Upper lobe of left lung (tissue), 4 donors: ENCODE data around the gene TMSB15C.

ENCODE experiments used
- CTCF ChIP-seq, 6 experiments: fragments of 450-650 bp in 4 of 6; fragments of 200-600 bp in 2 of 6; sonication (generic) in 2 of 6; IDR thresholded peaks; one replicate each; pipeline ENCODE4 v1.5.1; 2016 to 2019; ENCODE audit warnings: antibody characterized with exemption in 6 of 6
- EP300 ChIP-seq, 4 donors: sonication (generic); formaldehyde crosslinking; IDR thresholded peaks; one replicate each; pipeline ENCODE4 v1.5.1; 2017; ENCODE audit warnings: antibody characterized with exemption in 4 of 4, control low read depth in 2 of 4
- POLR2A ChIP-seq, 4 donors: fragments of 450-650 bp; IDR thresholded peaks; one replicate each; pipeline ENCODE4 v1.5.1; 2016 to 2017; ENCODE audit warnings: antibody characterized with exemption in 4 of 4, mild to moderate bottlenecking in 2 of 4

- TF ChIP-seq CTCF (IDR thresholded peaks at IDR 0.05) (no peak), POLR2A (IDR thresholded peaks at IDR 0.05) (no peak), EP300 (IDR thresholded peaks at IDR 0.05) (no peak)
These were observed 29.6 kb upstream of the TMSB15C start for GRCh38 chrX:104105330-104106262.
